Ishikawa (cell line): ENCODE results near the gene WDR48.

Source experiments
- CEBPB ChIP-seq: IDR thresholded peaks from 2 replicates; pipeline ENCODE4 v1.6.1; 2012
- CREB1 ChIP-seq: IDR thresholded peaks from 2 replicates; pipeline ENCODE4 v1.6.1; 2012; ENCODE audit warnings: low read depth
- EGR1 ChIP-seq: IDR thresholded peaks from 2 replicates; pipeline ENCODE4 v1.6.1; 2012
- EP300 ChIP-seq: IDR thresholded peaks from 2 replicates; pipeline ENCODE4 v1.6.1; 2012; ENCODE audit warnings: borderline replicate concordance
- FOXM1 ChIP-seq: IDR thresholded peaks from 2 replicates; pipeline ENCODE4 v1.6.1; 2012; ENCODE audit warnings: low read depth, borderline replicate concordance
- MAX ChIP-seq: IDR thresholded peaks from 2 replicates; pipeline ENCODE4 v1.6.1; 2012
- NFIC ChIP-seq: IDR thresholded peaks from 2 replicates; pipeline ENCODE4 v1.6.1; 2012
- RAD21 ChIP-seq: IDR thresholded peaks from 2 replicates; pipeline ENCODE4 v1.6.1; 2012; ENCODE audit warnings: low read depth
- REST ChIP-seq: IDR thresholded peaks from 2 replicates; pipeline ENCODE4 v1.6.1; 2012; ENCODE audit warnings: low read depth, mild to moderate bottlenecking
- TAF1 ChIP-seq: IDR thresholded peaks from 2 replicates; pipeline ENCODE4 v1.6.1; 2012; ENCODE audit warnings: low read depth, mild to moderate bottlenecking
- TCF12 ChIP-seq: IDR thresholded peaks from 2 replicates; pipeline ENCODE4 v1.6.1; 2012; ENCODE audit warnings: low read depth
- TEAD4 ChIP-seq: IDR thresholded peaks from 2 replicates; pipeline ENCODE4 v1.6.1; 2012
- USF1 ChIP-seq: IDR thresholded peaks from 2 replicates; pipeline ENCODE4 v1.6.1; 2012
- YY1 ChIP-seq: IDR thresholded peaks from 2 replicates; pipeline ENCODE4 v1.6.1; 2012; ENCODE audit warnings: low read depth
- ZBTB7A ChIP-seq: IDR thresholded peaks from 2 replicates; pipeline ENCODE4 v1.6.1; 2012; ENCODE audit warnings: low read depth

The WDR48 gene

GRCh38 chr3:39109086-39109485, 57.3 kb downstream of the WDR48 start:
- TF ChIP-seq NFIC, result no peak
- no peak for TF ChIP-seq CEBPB
- TF ChIP-seq EP300, result no peak
- TF ChIP-seq RAD21, result no peak
- no peak for TF ChIP-seq EGR1
- no peak for TF ChIP-seq MAX
- no peak for TF ChIP-seq CREB1
- no peak for TF ChIP-seq TCF12
- TF ChIP-seq TEAD4, result no peak
- no peak for TF ChIP-seq YY1
- no peak for TF ChIP-seq ZBTB7A
- TF ChIP-seq TAF1, result no peak
- no peak for TF ChIP-seq REST
- no peak for TF ChIP-seq USF1
- no peak for TF ChIP-seq FOXM1

- TF ChIP-seq CEBPB (no peak), ZBTB7A (no peak), USF1 (no peak), FOXM1 (no peak), YY1 (no peak), CREB1 (no peak), EGR1 (no peak), TCF12 (no peak)
Measured at GRCh38 chr3:39110041-39110639, 58.3 kb downstream of the WDR48 start.

- TF ChIP-seq USF1, result no peak
- no peak for TF ChIP-seq FOXM1
- no peak for TF ChIP-seq YY1
- TF ChIP-seq CEBPB, result no peak
- no peak for TF ChIP-seq ZBTB7A
- no peak for TF ChIP-seq EGR1
- TF ChIP-seq NFIC, result no peak
- TF ChIP-seq TEAD4, result no peak
- TF ChIP-seq REST, result no peak
- TF ChIP-seq TAF1, result no peak
- no peak for TF ChIP-seq RAD21
Measured at GRCh38 chr3:39112113-39112512, 60.3 kb downstream of the WDR48 start.

- no peak for TF ChIP-seq YY1
- TF ChIP-seq REST, result no peak
- TF ChIP-seq CREB1, result no peak
- TF ChIP-seq EP300, result no peak
- no peak for TF ChIP-seq TEAD4
- no peak for TF ChIP-seq MAX
- TF ChIP-seq USF1, result no peak
- TF ChIP-seq RAD21, result no peak
- no peak for TF ChIP-seq FOXM1
- no peak for TF ChIP-seq ZBTB7A
- no peak for TF ChIP-seq EGR1
- TF ChIP-seq NFIC, result no peak
- no peak for TF ChIP-seq TAF1
- no peak for TF ChIP-seq TCF12
- TF ChIP-seq CEBPB, result no peak
Measured at GRCh38 chr3:39112535-39112934, 60.7 kb downstream of the WDR48 start.
